ENCODE results near the gene FBXL17. TPM values are rescaled to one million over a fixed set of nuclear protein-coding genes. Genes with fewer than 3 reads are reported as not detected.

The FBXL17 gene
- total and polyA plus RNA-seq, 2 of the 4 experiments (the other 2 are of a cell fraction): 3.9 to 8.1 TPM

DNA sequence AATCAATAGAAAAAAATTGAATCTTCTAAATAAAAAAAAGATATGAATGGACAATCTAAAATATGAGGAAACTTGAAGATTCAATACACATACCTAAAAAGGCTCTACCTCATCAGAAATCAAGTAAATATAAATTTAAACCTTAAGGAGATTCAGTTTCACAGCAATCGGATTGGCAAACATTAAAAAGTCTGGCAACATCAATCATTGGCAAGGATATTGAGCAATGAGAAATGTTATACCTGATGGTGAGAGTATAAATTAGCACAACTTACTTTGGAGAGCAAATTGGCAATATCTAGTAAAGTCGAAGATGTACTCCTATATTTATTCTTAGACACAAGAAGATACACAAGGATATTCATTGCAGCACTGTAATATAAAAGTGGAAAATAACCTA lies 436.8 kb downstream of the FBXL17 start:
- dilution Hi-C loops (cut with HindIII; ENCODE audit: low sequenced_read_pairs, unreplicated experiment): no loop called here
- POLR2A ChIA-PET (ENCODE audit: unreplicated experiment): no interaction called here
- no peak overlapping the region for H2AK5ac ChIP-seq (ENCODE audit: low read depth, low read length)
- no peak overlapping the region for H2AK9ac ChIP-seq (replicated peaks; ENCODE audit: low read depth, low read length, poor library complexity)
- H3K36me3 ChIP-seq (ENCODE audit: control insufficient read depth, insufficient read depth, low read length): no peaks in the 10 kb centered on the region
- no TSS peak for BruUV-seq (replicated peaks)
- H4K5ac ChIP-seq (ENCODE audit: low read depth, low read length): no peak overlapping the region
- TF ChIP-seq MXI1 (IDR thresholded peaks at IDR 0.05; ENCODE audit: borderline replicate concordance, low read depth, low read length) (no peak), CHD1 (IDR thresholded peaks at IDR 0.05; ENCODE audit: low read depth, low read length) (no peak), POLR2A (IDR thresholded peaks at IDR 0.05; ENCODE audit: low read depth, low read length) (no peak)
- no peak overlapping the region for H4K8ac ChIP-seq (ENCODE audit: low read depth in 2 of 2, low read length in 2 of 2)
- no peaks in the 10 kb centered on the region for H3K27me3 ChIP-seq (ENCODE audit: control insufficient read depth, insufficient read depth, low read length)
- in situ Hi-C loops (cut with MboI; ENCODE audit: low sequenced_read_pairs): no loop called here
- H3K4me1 ChIP-seq (ENCODE audit: control insufficient read depth, insufficient read depth, low read length): no peaks in the 10 kb centered on the region
- H3K4me2 ChIP-seq (ENCODE audit: low read depth, low read length): no peak overlapping the region
- no peak overlapping the region for H2BK20ac ChIP-seq (ENCODE audit: low read depth, low read length)
- no peak overlapping the region for H4K91ac ChIP-seq (ENCODE audit: insufficient read depth, low read depth, low read length)
- H3K79me1 ChIP-seq (ENCODE audit: low read depth in 1 of 2, low read length in 2 of 2): no peaks in the 10 kb centered on the region
- no peak overlapping the region for H3K9ac ChIP-seq (ENCODE audit: low read depth, low read length)
- CTCF ChIA-PET: no interaction called here
- H3K9me1 ChIP-seq (ENCODE audit: insufficient read depth, low read length): no peaks in the 10 kb centered on the region
- ATAC-seq (ENCODE audit: low read depth) (no peak), DNase-seq (no peak)
- no peak overlapping the region for H3K23ac ChIP-seq (ENCODE audit: low read depth, low read length)
- intact Hi-C loops (cut with micrococcal nuclease): no loop called here
- no peaks in the 10 kb centered on the region for H4K20me1 ChIP-seq (ENCODE audit: insufficient read depth, low read length)
- no peak overlapping the region for H3K27ac ChIP-seq (ENCODE audit: insufficient read depth, low read length)
- H3K9me3 ChIP-seq (ENCODE audit: control insufficient read depth, insufficient read depth, low read length): no peaks in the 10 kb centered on the region
- H2BK15ac ChIP-seq (ENCODE audit: low read depth, low read length): no peak overlapping the region
- H2BK120ac ChIP-seq (ENCODE audit: low read depth, low read length): no peak overlapping the region
- no peak overlapping the region for H3K56ac ChIP-seq (ENCODE audit: extremely low read depth, insufficient read depth, low read length)
- H2BK5ac ChIP-seq (ENCODE audit: low read depth, low read length, poor library complexity, severe bottlenecking): no peak overlapping the region
- no peak overlapping the region for H3K4ac ChIP-seq (ENCODE audit: low read depth, low read length)
- H3K14ac ChIP-seq (replicated peaks; ENCODE audit: low read depth, low read length): no peak overlapping the region
- no peak overlapping the region for H3K4me3 ChIP-seq (ENCODE audit: insufficient read depth, low read depth, low read length)
- no peak overlapping the region for H3K18ac ChIP-seq (ENCODE audit: low read depth, low read length)
- no peak overlapping the region for H2AFZ ChIP-seq (replicated peaks; ENCODE audit: low read length, poor library complexity)
- no CpG with 5 or more reads among the region's 2 CpGs for WGBS, 2 experiments (ENCODE audit: extremely low coverage in 2 of 2, insufficient read length in 1 of 2)

Measured in IMR-90 (cell line).